Effector memory CD4-positive, alpha-beta T cell (primary cell): ENCODE measurements around the gene LDLRAD3.

Experiments used
- DNase-seq, 3 donors: peaks; one replicate each; pipeline ENCODE4 v3.0.0-alpha.2; 2020
- H3K27ac ChIP-seq: 2 replicates; pipeline ENCODE4 v1.7.0; 2013; ENCODE audit warnings: mild to moderate bottlenecking, low read length, moderate library complexity; ENCODE audit not compliant: insufficient read depth, poor library complexity, severe bottlenecking
- H3K27me3 ChIP-seq: replicated peaks from 2 replicates; pipeline ENCODE4 v1.7.0; 2013; ENCODE audit warnings: mild to moderate bottlenecking, low read length; ENCODE audit not compliant: insufficient read depth, control insufficient read depth, poor library complexity, severe bottlenecking
- H3K36me3 ChIP-seq: 2 replicates; pipeline ENCODE4 v1.7.0; 2013; ENCODE audit warnings: mild to moderate bottlenecking, low read length, moderate library complexity; ENCODE audit not compliant: control insufficient read depth, insufficient read depth
- H3K4me1 ChIP-seq: 2 replicates; pipeline ENCODE4 v1.7.0; 2013; ENCODE audit warnings: low read length, mild to moderate bottlenecking; ENCODE audit not compliant: control insufficient read depth, insufficient read depth, poor library complexity, severe bottlenecking
- H3K4me3 ChIP-seq: 2 replicates; pipeline ENCODE4 v1.7.0; 2013; ENCODE audit warnings: low read length, low read depth, mild to moderate bottlenecking; ENCODE audit not compliant: insufficient read depth, poor library complexity, severe bottlenecking
- H3K9me3 ChIP-seq: 2 replicates; pipeline ENCODE4 v1.7.0; 2013; ENCODE audit warnings: mild to moderate bottlenecking, low read length, moderate library complexity; ENCODE audit not compliant: control insufficient read depth

Gene LDLRAD3

GRCh38 chr11:36090356-36091109 lies 146.7 kb downstream of the LDLRAD3 start:
- H3K27ac ChIP-seq: no peak overlapping the region
- no peak for DNase-seq
- no peaks in the 10 kb centered on the region for H3K36me3 ChIP-seq
- H3K4me1 ChIP-seq: no peaks in the 10 kb centered on the region
- H3K4me3 ChIP-seq: no peak overlapping the region
- H3K27me3 ChIP-seq: no peaks in the 10 kb centered on the region
- no peaks in the 10 kb centered on the region for H3K9me3 ChIP-seq

GRCh38 chr11:36091256-36091811 lies 147.5 kb downstream of the LDLRAD3 start:
- H3K27ac ChIP-seq: no peak overlapping the region
- no peak overlapping the region for H3K4me3 ChIP-seq
- no peak for DNase-seq
- H3K9me3 ChIP-seq: no peaks in the 10 kb centered on the region
- H3K4me1 ChIP-seq: no peaks in the 10 kb centered on the region
- no peaks in the 10 kb centered on the region for H3K27me3 ChIP-seq
- no peaks in the 10 kb centered on the region for H3K36me3 ChIP-seq

- H3K27ac ChIP-seq: no peak overlapping the region
- no peaks in the 10 kb centered on the region for H3K27me3 ChIP-seq
- H3K4me1 ChIP-seq: no peaks in the 10 kb centered on the region
- DNase-seq: no peak
- H3K36me3 ChIP-seq: no peaks in the 10 kb centered on the region
- H3K4me3 ChIP-seq: no peak overlapping the region
- no peaks in the 10 kb centered on the region for H3K9me3 ChIP-seq
Observed at GRCh38 chr11:36092314-36093030, 148.6 kb downstream of the LDLRAD3 start.

- no peaks in the 10 kb centered on the region for H3K9me3 ChIP-seq
- DNase-seq: no peak
- H3K4me1 ChIP-seq: no peaks in the 10 kb centered on the region
- H3K27me3 ChIP-seq: no peaks in the 10 kb centered on the region
- H3K4me3 ChIP-seq: no peak overlapping the region
- H3K27ac ChIP-seq: no peak overlapping the region
- H3K36me3 ChIP-seq: no peaks in the 10 kb centered on the region
Observed at GRCh38 chr11:36093548-36093947, 149.7 kb downstream of the LDLRAD3 start.

- no peak overlapping the region for H3K4me3 ChIP-seq
- no peaks in the 10 kb centered on the region for H3K4me1 ChIP-seq
- no peaks in the 10 kb centered on the region for H3K27me3 ChIP-seq
- no peaks in the 10 kb centered on the region for H3K36me3 ChIP-seq
- no peaks in the 10 kb centered on the region for H3K9me3 ChIP-seq
- DNase-seq: no peak
- no peak overlapping the region for H3K27ac ChIP-seq
Observed at GRCh38 chr11:36094164-36094563, 150.3 kb downstream of the LDLRAD3 start.

- DNase-seq: no peak
- Histone ChIP-seq H3K27me3 (no peaks in the 10 kb centered on the region), H3K27ac (no peak overlapping the region), H3K36me3 (no peaks in the 10 kb centered on the region), H3K4me1 (no peaks in the 10 kb centered on the region), H3K9me3 (no peaks in the 10 kb centered on the region), H3K4me3 (no peak overlapping the region)
Observed at GRCh38 chr11:36095716-36096115, 151.9 kb downstream of the LDLRAD3 start.

- Histone ChIP-seq H3K36me3 (no peaks in the 10 kb centered on the region), H3K27me3 (no peaks in the 10 kb centered on the region), H3K27ac (no peak overlapping the region), H3K4me3 (no peak overlapping the region), H3K9me3 (no peaks in the 10 kb centered on the region), H3K4me1 (no peaks in the 10 kb centered on the region)
- no peak for DNase-seq
Observed at GRCh38 chr11:36097219-36097650, 153.4 kb downstream of the LDLRAD3 start.

- Histone ChIP-seq H3K27ac (no peak overlapping the region), H3K9me3 (no peaks in the 10 kb centered on the region), H3K4me1 (no peaks in the 10 kb centered on the region), H3K36me3 (no peaks in the 10 kb centered on the region), H3K27me3 (no peaks in the 10 kb centered on the region), H3K4me3 (no peak overlapping the region)
- no peak for DNase-seq
Observed at GRCh38 chr11:36098087-36098486, 154.2 kb downstream of the LDLRAD3 start.

GRCh38 chr11:36098853-36099375 lies 155.1 kb downstream of the LDLRAD3 start:
- no peak for DNase-seq
- no peak overlapping the region for H3K27ac ChIP-seq

GRCh38 chr11:36101466-36101865 lies 157.6 kb downstream of the LDLRAD3 start:
- Histone ChIP-seq H3K36me3 (no peaks in the 10 kb centered on the region), H3K9me3 (no peaks in the 10 kb centered on the region), H3K27me3 (no peaks in the 10 kb centered on the region), H3K4me3 (no peak overlapping the region), H3K4me1 (no peaks in the 10 kb centered on the region), H3K27ac (no peak overlapping the region)
- no peak for DNase-seq

More at GRCh38 chr11:36098853-36099375, 155.1 kb downstream of the LDLRAD3 start:
- H3K4me1 ChIP-seq: no peaks in the 10 kb centered on the region
- no peak overlapping the region for H3K4me3 ChIP-seq
- H3K9me3 ChIP-seq: no peaks in the 10 kb centered on the region
- no peaks in the 10 kb centered on the region for H3K27me3 ChIP-seq
- no peaks in the 10 kb centered on the region for H3K36me3 ChIP-seq
